WERI-Rb-1 (cell line): ENCODE data around the gene PALD1.

Source experiments
- DNase-seq: peaks from one replicate; pipeline ENCODE4 v3.0.0-alpha.2; 2020
- H3K27ac ChIP-seq: fragments of 250-450 bp; sonication (Bioruptor Pico); 2 replicates; pipeline ENCODE4 v1.5.1; 2020; ENCODE audit warnings: mild to moderate bottlenecking, moderate library complexity
- H3K27me3 ChIP-seq: fragments of 250-450 bp; sonication (Bioruptor Pico); 2 replicates; pipeline ENCODE4 v1.5.1; 2021; ENCODE audit warnings: mild to moderate bottlenecking, low read depth, moderate library complexity; ENCODE audit not compliant: insufficient read depth, severe bottlenecking
- H3K36me3 ChIP-seq: fragments of 250-450 bp; sonication (Bioruptor Pico); 2 replicates; pipeline ENCODE4 v1.5.1; 2020; ENCODE audit warnings: mild to moderate bottlenecking, moderate library complexity
- H3K4me3 ChIP-seq: 2 replicates; pipeline ENCODE4 v1.5.1; 2011; ENCODE audit warnings: low read depth, mild to moderate bottlenecking, control low read depth, low read length
- H3K9me3 ChIP-seq: fragments of 250-450 bp; sonication (Bioruptor Pico); 2 replicates; pipeline ENCODE4 v1.5.1; 2021; ENCODE audit warnings: mild to moderate bottlenecking, moderate library complexity; ENCODE audit not compliant: severe bottlenecking
- TF ChIP-seq, protein P1 (sequence below): IDR thresholded peaks from 2 replicates; pipeline ENCODE4 v1.5.1; 2011; ENCODE audit warnings: low read depth, mild to moderate bottlenecking, control low read depth, inconsistent platforms, low read length

PALD1 gene

GRCh38 chr10:70535451-70535850 is 56.9 kb downstream of the PALD1 start:
- Histone ChIP-seq H3K9me3 (no peaks in the 10 kb centered on the region), H3K27ac (no peak overlapping the region), H3K27me3 (no peaks in the 10 kb centered on the region), H3K36me3 (no peaks in the 10 kb centered on the region), H3K4me3 (no peak overlapping the region)
- no peak for DNase-seq
- TF ChIP-seq, protein P1, sequence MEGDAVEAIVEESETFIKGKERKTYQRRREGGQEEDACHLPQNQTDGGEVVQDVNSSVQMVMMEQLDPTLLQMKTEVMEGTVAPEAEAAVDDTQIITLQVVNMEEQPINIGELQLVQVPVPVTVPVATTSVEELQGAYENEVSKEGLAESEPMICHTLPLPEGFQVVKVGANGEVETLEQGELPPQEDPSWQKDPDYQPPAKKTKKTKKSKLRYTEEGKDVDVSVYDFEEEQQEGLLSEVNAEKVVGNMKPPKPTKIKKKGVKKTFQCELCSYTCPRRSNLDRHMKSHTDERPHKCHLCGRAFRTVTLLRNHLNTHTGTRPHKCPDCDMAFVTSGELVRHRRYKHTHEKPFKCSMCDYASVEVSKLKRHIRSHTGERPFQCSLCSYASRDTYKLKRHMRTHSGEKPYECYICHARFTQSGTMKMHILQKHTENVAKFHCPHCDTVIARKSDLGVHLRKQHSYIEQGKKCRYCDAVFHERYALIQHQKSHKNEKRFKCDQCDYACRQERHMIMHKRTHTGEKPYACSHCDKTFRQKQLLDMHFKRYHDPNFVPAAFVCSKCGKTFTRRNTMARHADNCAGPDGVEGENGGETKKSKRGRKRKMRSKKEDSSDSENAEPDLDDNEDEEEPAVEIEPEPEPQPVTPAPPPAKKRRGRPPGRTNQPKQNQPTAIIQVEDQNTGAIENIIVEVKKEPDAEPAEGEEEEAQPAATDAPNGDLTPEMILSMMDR, result no peak

GRCh38 chr10:70536196-70536861 is 57.8 kb downstream of the PALD1 start:
- Histone ChIP-seq H3K9me3 (no peaks in the 10 kb centered on the region), H3K4me3 (no peak overlapping the region), H3K27ac (no peak overlapping the region), H3K27me3 (no peaks in the 10 kb centered on the region), H3K36me3 (no peaks in the 10 kb centered on the region)
- no peak for DNase-seq
- TF ChIP-seq, protein P1, result no peak

DNA sequence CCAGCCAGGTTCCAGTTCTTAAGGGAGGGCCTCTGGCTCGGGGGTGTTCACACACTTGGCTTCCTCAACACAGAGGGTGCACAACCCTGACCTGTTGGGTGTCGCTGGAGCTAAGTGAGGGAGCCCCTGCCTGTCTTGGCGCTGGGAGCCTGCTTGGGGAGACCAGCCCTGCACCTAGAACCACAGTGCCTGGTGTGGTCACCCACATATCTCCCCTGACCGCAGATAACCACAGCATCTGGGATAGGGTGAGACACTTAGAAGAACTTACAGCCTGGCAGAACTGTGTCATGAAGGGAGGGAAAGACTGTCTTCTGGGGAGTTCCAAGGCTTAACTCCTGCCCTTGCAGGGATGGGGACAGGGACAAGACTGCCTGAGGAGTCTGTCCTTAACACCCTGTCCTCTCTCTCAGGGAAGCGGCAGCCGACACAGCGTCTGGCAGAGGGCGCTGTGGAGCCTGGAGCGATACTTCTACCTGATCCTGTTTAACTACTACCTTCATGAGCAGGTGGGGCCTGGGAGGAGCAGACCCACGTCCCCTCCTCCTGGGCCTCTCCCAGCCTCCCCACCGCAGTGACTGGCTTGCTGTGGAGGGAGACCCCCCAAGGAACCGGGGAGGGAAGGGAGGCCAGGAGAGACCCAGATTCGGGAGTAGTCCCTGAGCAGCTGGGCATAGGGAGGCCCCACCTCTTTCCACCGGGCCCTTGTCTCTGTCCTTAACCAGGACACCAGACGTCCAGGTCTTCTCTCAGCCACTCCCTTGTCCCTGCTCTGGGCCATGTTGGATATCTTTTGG is 59.0 kb downstream of the PALD1 start:
- Histone ChIP-seq H3K9me3 (no peaks in the 10 kb centered on the region), H3K27me3 (no peaks in the 10 kb centered on the region), H3K36me3 (no peaks in the 10 kb centered on the region), H3K4me3 (no peak overlapping the region), H3K27ac (no peak overlapping the region)
- TF ChIP-seq, protein P1, result peak; percentile 89
- peak; percentile 75 for DNase-seq

- Histone ChIP-seq H3K36me3 (no peaks in the 10 kb centered on the region), H3K27ac (no peak overlapping the region)
- DNase-seq, result no peak
These were observed 59.6 kb downstream of the PALD1 start for GRCh38 chr10:70538195-70538520.

GRCh38 chr10:70538731-70539338 is 60.3 kb downstream of the PALD1 start:
- Histone ChIP-seq H3K36me3 (no peaks in the 10 kb centered on the region), H3K27ac (no peak overlapping the region), H3K9me3 (no peaks in the 10 kb centered on the region), H3K27me3 (no peaks in the 10 kb centered on the region), H3K4me3 (no peak overlapping the region)
- no peak for DNase-seq
- TF ChIP-seq, protein P1, result no peak

More at GRCh38 chr10:70538195-70538520, 59.6 kb downstream of the PALD1 start:
- Histone ChIP-seq H3K27me3 (no peaks in the 10 kb centered on the region), H3K9me3 (no peaks in the 10 kb centered on the region), H3K4me3 (no peak overlapping the region)
- TF ChIP-seq, protein P1, result no peak
